SJSA1 (cell line): Measurements from ENCODE around the gene EXD3. TPM values are rescaled to one million over a fixed set of nuclear protein-coding genes. Genes with fewer than 3 reads are reported as not detected.
"Not testable (repeated sequence)": the region's sequence is repeated elsewhere in the genome, so short reads cannot be mapped to it uniquely, and the experiment has no call there.

ENCODE experiments used
- DNase-seq, 2 experiments: peaks; one replicate each; pipeline ENCODE4 v3.0.0-alpha.2; 2015 to 2020; ENCODE audit warnings: low spot score in 2 of 2, low read depth in 1 of 2
- H3K27ac ChIP-seq: fragments of 250-450 bp; sonication (Bioruptor Pico); 2 replicates; pipeline ENCODE4 v1.5.1; 2020; ENCODE audit warnings: mild to moderate bottlenecking, moderate library complexity
- H3K27me3 ChIP-seq: fragments of 250-450 bp; sonication (Bioruptor Pico); replicated peaks from 2 replicates; pipeline ENCODE4 v1.5.1; 2020; ENCODE audit warnings: mild to moderate bottlenecking, moderate library complexity
- H3K36me3 ChIP-seq: fragments of 250-450 bp; sonication (Bioruptor Pico); 2 replicates; pipeline ENCODE4 v1.5.1; 2020; ENCODE audit warnings: mild to moderate bottlenecking
- H3K4me1 ChIP-seq: fragments of 250-450 bp; sonication (Bioruptor Pico); replicated peaks from 2 replicates; pipeline ENCODE4 v1.6.1; 2021; ENCODE audit warnings: mild to moderate bottlenecking
- H3K4me3 ChIP-seq: fragments of 250-450 bp; sonication (Bioruptor Pico); 2 replicates; pipeline ENCODE4 v1.5.1; 2020; ENCODE audit warnings: mild to moderate bottlenecking
- H3K9me3 ChIP-seq: fragments of 250-450 bp; sonication (Bioruptor Pico); replicated peaks from 2 replicates; pipeline ENCODE4 v1.5.1; 2020; ENCODE audit warnings: mild to moderate bottlenecking
- total RNA-seq: library from RNA; depleted of rRNA; stranded (reverse); fragments of >200 nt; shearing (Covaris generic); gene quantifications from 2 replicates; pipeline ENCODE4 v1.2.3, GENCODE V29; 2014

The EXD3 gene
- total RNA-seq, 1 experiment from 2014 or later: 4.0 TPM

GRCh38 chr9:137353223-137354152, 69.5 kb downstream of the EXD3 start:
- no peaks in the 10 kb centered on the region for H3K36me3 ChIP-seq
- H3K4me3 ChIP-seq: no peak overlapping the region
- DNase-seq: no peak
- no peak overlapping the region for H3K27ac ChIP-seq
- no peaks in the 10 kb centered on the region for H3K27me3 ChIP-seq
- no peaks in the 10 kb centered on the region for H3K4me1 ChIP-seq
- peaks cover 16% of the 10 kb centered on the region; the same call in 1 of the 2 replicates for H3K9me3 ChIP-seq

GRCh38 chr9:137352511-137353222, 70.3 kb downstream of the EXD3 start:
- H3K27ac ChIP-seq: no peak overlapping the region
- peaks cover 19% of the 10 kb centered on the region for H3K9me3 ChIP-seq
- H3K36me3 ChIP-seq: no peaks in the 10 kb centered on the region
- H3K4me1 ChIP-seq: no peaks in the 10 kb centered on the region
- no peak for DNase-seq
- no peak overlapping the region for H3K4me3 ChIP-seq
- no peaks in the 10 kb centered on the region for H3K27me3 ChIP-seq

- Histone ChIP-seq H3K9me3 (peaks cover 15% of the 10 kb centered on the region), H3K36me3 (no peaks in the 10 kb centered on the region), H3K4me1 (no peaks in the 10 kb centered on the region), H3K27me3 (no peaks in the 10 kb centered on the region), H3K27ac (no peak overlapping the region), H3K4me3 (no peak overlapping the region)
- no peak for DNase-seq
Observed at GRCh38 chr9:137351781-137352501, 71.0 kb downstream of the EXD3 start.

GRCh38 chr9:137350696-137351584, 72.0 kb downstream of the EXD3 start:
- Histone ChIP-seq H3K4me1 (no peaks in the 10 kb centered on the region), H3K9me3 (peaks cover 15% of the 10 kb centered on the region)

GRCh38 chr9:137349471-137350033, 73.4 kb downstream of the EXD3 start:
- H3K27ac ChIP-seq: no peak overlapping the region
- no peaks in the 10 kb centered on the region for H3K4me1 ChIP-seq
- no peak overlapping the region for H3K4me3 ChIP-seq
- no peak for DNase-seq
- H3K9me3 ChIP-seq: peaks cover 12% of the 10 kb centered on the region
- no peaks in the 10 kb centered on the region for H3K36me3 ChIP-seq
- H3K27me3 ChIP-seq: no peaks in the 10 kb centered on the region

More at GRCh38 chr9:137350696-137351584, 72.0 kb downstream of the EXD3 start:
- Histone ChIP-seq H3K36me3 (no peaks in the 10 kb centered on the region), H3K27me3 (no peaks in the 10 kb centered on the region), H3K4me3 (no peak overlapping the region), H3K27ac (no peak overlapping the region)
- no peak for DNase-seq

- H3K27me3 ChIP-seq: no peaks in the 10 kb centered on the region
- no peak overlapping the region for H3K4me3 ChIP-seq
- peaks cover 12% of the 10 kb centered on the region for H3K9me3 ChIP-seq
- H3K36me3 ChIP-seq: no peaks in the 10 kb centered on the region
- no peaks in the 10 kb centered on the region for H3K4me1 ChIP-seq
- DNase-seq: no peak
- H3K27ac ChIP-seq: no peak overlapping the region
Observed at GRCh38 chr9:137348769-137349470, 74.0 kb downstream of the EXD3 start.

- Histone ChIP-seq H3K9me3 (peaks cover 12% of the 10 kb centered on the region), H3K36me3 (no peaks in the 10 kb centered on the region), H3K27me3 (no peaks in the 10 kb centered on the region), H3K27ac (no peak overlapping the region), H3K4me3 (no peak overlapping the region), H3K4me1 (no peaks in the 10 kb centered on the region)
- no peak for DNase-seq
Observed at GRCh38 chr9:137347928-137348327, 75.0 kb downstream of the EXD3 start.

- no peaks in the 10 kb centered on the region for H3K4me1 ChIP-seq
- no peak overlapping the region for H3K27ac ChIP-seq
- peaks cover 4% of the 10 kb centered on the region; the same call in 1 of the 2 replicates for H3K9me3 ChIP-seq
- no peaks in the 10 kb centered on the region for H3K36me3 ChIP-seq
- no peaks in the 10 kb centered on the region for H3K27me3 ChIP-seq
- DNase-seq: no peak
- H3K4me3 ChIP-seq: no peak overlapping the region
Observed at GRCh38 chr9:137342482-137342881, 80.5 kb downstream of the EXD3 start.

- no peak for DNase-seq
- H3K4me3 ChIP-seq: no peak overlapping the region
- H3K27ac ChIP-seq: no peak overlapping the region
- no peaks in the 10 kb centered on the region for H3K36me3 ChIP-seq
- H3K4me1 ChIP-seq: no peaks in the 10 kb centered on the region
- 0 out of 2 replicates have a peak, but pooled peaks cover under 1% of the 10 kb centered on the region for H3K9me3 ChIP-seq
- no peaks in the 10 kb centered on the region for H3K27me3 ChIP-seq
Observed at GRCh38 chr9:137341227-137341626, 81.7 kb downstream of the EXD3 start.

GRCh38 chr9:137339908-137340462, 83.0 kb downstream of the EXD3 start:
- not testable (repeated sequence) for H3K27me3 ChIP-seq, H3K4me3 ChIP-seq, H3K4me1 ChIP-seq, H3K36me3 ChIP-seq, H3K9me3 ChIP-seq, DNase-seq, H3K27ac ChIP-seq

GRCh38 chr9:137339045-137339907, 83.7 kb downstream of the EXD3 start:
- Histone ChIP-seq H3K36me3 (no peaks in the 10 kb centered on the region), H3K4me3 (no peak overlapping the region), H3K9me3 (no peaks in the 10 kb centered on the region; the same call in 1 of the 2 replicates), H3K27me3 (no peaks in the 10 kb centered on the region), H3K4me1 (no peaks in the 10 kb centered on the region), H3K27ac (no peak overlapping the region)
- no peak for DNase-seq
